Measurements from ENCODE around the gene DNTT. TPM values are rescaled to one million over a fixed set of nuclear protein-coding genes. Genes with fewer than 3 reads are reported as not detected.

DNTT gene
- total RNA-seq, 3 donors from 2014 or later = not detected

DNA sequence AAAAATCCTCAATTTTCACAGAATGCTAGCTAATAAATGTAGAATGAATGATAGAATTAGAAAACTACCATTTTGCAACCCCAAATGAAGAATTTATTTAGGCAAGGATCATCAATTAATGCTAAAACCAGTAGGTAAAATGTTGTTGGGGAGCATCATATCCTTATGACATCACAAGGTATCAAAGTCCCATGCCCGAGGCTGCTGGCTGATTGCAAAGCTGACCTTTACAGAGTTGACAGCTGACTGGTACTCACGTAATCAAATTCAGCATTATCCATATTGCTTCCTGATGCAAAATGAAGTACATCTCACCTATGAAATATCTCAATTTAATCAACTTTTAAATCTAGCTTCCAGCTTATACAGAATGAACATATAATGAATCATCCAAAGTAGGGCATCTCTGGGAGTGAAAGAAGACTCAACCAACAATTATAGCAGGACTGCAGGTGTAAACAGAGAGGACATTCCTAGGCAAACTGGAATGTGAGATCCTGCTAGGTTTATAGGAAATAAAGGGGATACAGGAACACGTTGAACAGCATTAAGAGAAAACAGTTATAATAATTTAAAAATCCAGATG is 22.7 kb upstream of the DNTT start:
- no peaks in the 10 kb centered on the region for H3K27me3 ChIP-seq
- no peak for TF ChIP-seq POLR2AphosphoS5 (IDR thresholded peaks at IDR 0.05)
- no peak for TF ChIP-seq POLR2A (IDR thresholded peaks at IDR 0.05)
- TF ChIP-seq, protein P1, sequence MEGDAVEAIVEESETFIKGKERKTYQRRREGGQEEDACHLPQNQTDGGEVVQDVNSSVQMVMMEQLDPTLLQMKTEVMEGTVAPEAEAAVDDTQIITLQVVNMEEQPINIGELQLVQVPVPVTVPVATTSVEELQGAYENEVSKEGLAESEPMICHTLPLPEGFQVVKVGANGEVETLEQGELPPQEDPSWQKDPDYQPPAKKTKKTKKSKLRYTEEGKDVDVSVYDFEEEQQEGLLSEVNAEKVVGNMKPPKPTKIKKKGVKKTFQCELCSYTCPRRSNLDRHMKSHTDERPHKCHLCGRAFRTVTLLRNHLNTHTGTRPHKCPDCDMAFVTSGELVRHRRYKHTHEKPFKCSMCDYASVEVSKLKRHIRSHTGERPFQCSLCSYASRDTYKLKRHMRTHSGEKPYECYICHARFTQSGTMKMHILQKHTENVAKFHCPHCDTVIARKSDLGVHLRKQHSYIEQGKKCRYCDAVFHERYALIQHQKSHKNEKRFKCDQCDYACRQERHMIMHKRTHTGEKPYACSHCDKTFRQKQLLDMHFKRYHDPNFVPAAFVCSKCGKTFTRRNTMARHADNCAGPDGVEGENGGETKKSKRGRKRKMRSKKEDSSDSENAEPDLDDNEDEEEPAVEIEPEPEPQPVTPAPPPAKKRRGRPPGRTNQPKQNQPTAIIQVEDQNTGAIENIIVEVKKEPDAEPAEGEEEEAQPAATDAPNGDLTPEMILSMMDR (IDR thresholded peaks at IDR 0.05) = no peak
- DNase-seq (ENCODE audit: low spot score in 2 of 2) = no peak
- no peak overlapping the region for H3K27ac ChIP-seq
- H3K36me3 ChIP-seq = no peaks in the 10 kb centered on the region
- H3K4me1 ChIP-seq = no peaks in the 10 kb centered on the region
- intact Hi-C loops (cut with DNase I; ENCODE audit: low total_unique reads) = loop anchor here (5.0 kb wide), 1 partner anchor 306 kb away; the partner anchor contains the start of gene TM9SF3
- H3K4me3 ChIP-seq = no peak overlapping the region
- H3K9me3 ChIP-seq = no peaks in the 10 kb centered on the region

- H3K27ac ChIP-seq = no peak overlapping the region
- intact Hi-C loops (cut with DNase I; ENCODE audit: low total_unique reads) = loop anchor here (5.0 kb wide), 1 partner anchor 304 kb away; the partner anchor contains the start of gene TM9SF3
Observed at GRCh38 chr10:96283351-96283750, 20.9 kb upstream of the DNTT start.

DNA sequence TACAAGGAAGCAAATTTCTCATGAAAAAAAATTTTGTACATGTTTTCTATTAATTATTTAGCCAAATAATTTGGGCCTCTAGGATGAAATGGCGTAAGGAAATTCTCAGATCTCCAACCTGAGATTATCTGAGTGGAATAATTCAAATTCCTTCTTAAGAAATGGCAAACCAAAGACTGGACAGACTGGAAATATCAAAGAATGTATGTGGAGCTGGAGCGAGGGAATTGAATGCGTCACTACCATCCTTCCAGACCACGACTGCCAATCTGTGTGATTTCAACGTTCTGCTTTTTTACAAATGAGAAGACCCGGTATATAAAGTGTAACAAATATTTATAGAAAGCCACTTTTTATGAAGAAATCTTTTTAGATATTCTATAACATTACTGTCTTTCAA is 20.5 kb upstream of the DNTT start:
- H3K4me3 ChIP-seq = no peak overlapping the region
- no peak for TF ChIP-seq POLR2AphosphoS5 (IDR thresholded peaks at IDR 0.05)
- TF ChIP-seq POLR2A (IDR thresholded peaks at IDR 0.05) = no peak
- TF ChIP-seq, protein P1 (IDR thresholded peaks at IDR 0.05) = no peak
- no peaks in the 10 kb centered on the region for H3K36me3 ChIP-seq
- intact Hi-C loops (cut with DNase I; ENCODE audit: low total_unique reads) = loop anchor here (5.0 kb wide), 1 partner anchor 304 kb away; the partner anchor contains the start of gene TM9SF3
- DNase-seq (ENCODE audit: low spot score in 2 of 2) = no peak
- no peaks in the 10 kb centered on the region for H3K27me3 ChIP-seq
- H3K4me1 ChIP-seq = no peaks in the 10 kb centered on the region
- no peaks in the 10 kb centered on the region for H3K9me3 ChIP-seq
- H3K27ac ChIP-seq = no peak overlapping the region

More at GRCh38 chr10:96283351-96283750, 20.9 kb upstream of the DNTT start:
- H3K9me3 ChIP-seq = no peaks in the 10 kb centered on the region
- H3K4me3 ChIP-seq = no peak overlapping the region
- H3K27me3 ChIP-seq = no peaks in the 10 kb centered on the region
- DNase-seq (ENCODE audit: low spot score in 2 of 2) = no peak
- no peaks in the 10 kb centered on the region for H3K36me3 ChIP-seq
- H3K4me1 ChIP-seq = no peaks in the 10 kb centered on the region
- TF ChIP-seq POLR2A (IDR thresholded peaks at IDR 0.05) = no peak
- TF ChIP-seq, protein P1 (IDR thresholded peaks at IDR 0.05) = no peak
- TF ChIP-seq POLR2AphosphoS5 (IDR thresholded peaks at IDR 0.05) = no peak

GRCh38 chr10:96285331-96285752 is 18.9 kb upstream of the DNTT start:
- no peak overlapping the region for H3K4me3 ChIP-seq
- H3K27me3 ChIP-seq = no peaks in the 10 kb centered on the region
- H3K9me3 ChIP-seq = no peaks in the 10 kb centered on the region
- H3K36me3 ChIP-seq = no peaks in the 10 kb centered on the region
- TF ChIP-seq POLR2AphosphoS5 (IDR thresholded peaks at IDR 0.05) (no peak), POLR2A (IDR thresholded peaks at IDR 0.05) (no peak)
- TF ChIP-seq, protein P1 (IDR thresholded peaks at IDR 0.05) = no peak
- H3K4me1 ChIP-seq = no peaks in the 10 kb centered on the region
- intact Hi-C loops (cut with DNase I; ENCODE audit: low total_unique reads) = no loop called here
- no peak overlapping the region for H3K27ac ChIP-seq
- DNase-seq (ENCODE audit: low spot score in 2 of 2) = no peak

DNA sequence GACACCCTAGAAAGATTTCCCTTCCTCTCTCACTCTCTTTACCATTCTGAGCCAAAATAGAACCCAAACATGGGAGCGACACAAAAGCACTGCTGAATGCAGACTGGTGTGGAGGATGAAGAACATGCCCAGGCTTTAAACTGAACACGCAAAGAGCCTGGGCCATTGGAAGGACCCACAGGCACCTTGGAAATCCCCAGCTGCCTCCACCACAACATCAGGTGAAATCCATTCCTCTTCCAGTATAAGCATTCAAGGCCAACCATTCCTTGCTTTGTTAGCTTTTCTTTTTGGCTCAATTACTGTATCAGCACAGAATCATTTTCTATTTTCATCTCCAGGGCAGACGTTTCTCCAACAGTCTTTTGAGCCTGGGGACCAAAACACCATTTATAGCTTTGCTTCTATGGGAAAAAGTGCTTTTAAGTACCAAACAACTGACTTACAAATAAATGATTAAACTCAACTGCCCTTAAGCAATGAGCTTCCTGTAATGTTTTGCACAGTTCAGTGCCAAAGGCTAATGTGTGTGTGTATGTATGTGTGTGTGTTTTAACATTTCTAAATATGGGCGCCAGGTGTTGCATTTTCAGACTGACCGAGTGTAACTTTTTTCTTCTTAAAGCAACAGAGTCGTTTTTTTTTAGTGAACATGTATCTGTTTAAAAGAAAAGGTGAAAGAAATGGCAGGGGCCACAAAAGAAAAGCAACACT is 16.7 kb upstream of the DNTT start:
- intact Hi-C loops (cut with DNase I; ENCODE audit: low total_unique reads) = no loop called here
- Histone ChIP-seq H3K27ac (peak overlapping the region; percentile 66 to 70), H3K4me3 (no peak overlapping the region)

More for the DNA sequence above, 16.7 kb upstream of the DNTT start:
- H3K36me3 ChIP-seq = no peaks in the 10 kb centered on the region
- no peaks in the 10 kb centered on the region for H3K27me3 ChIP-seq
- TF ChIP-seq, protein P1 (IDR thresholded peaks at IDR 0.05) = peak in 1 of 3 donors; percentile 16
- TF ChIP-seq POLR2A (IDR thresholded peaks at IDR 0.05) = no peak
- H3K4me1 ChIP-seq = no peaks in the 10 kb centered on the region
- no peak for DNase-seq (ENCODE audit: low spot score in 2 of 2)
- H3K9me3 ChIP-seq = no peaks in the 10 kb centered on the region

Data from breast epithelium (tissue), 4 donors.